Measurements from ENCODE around the gene AGAP3. TPM values are rescaled to one million over a fixed set of nuclear protein-coding genes. Genes with fewer than 3 reads are reported as not detected.

AGAP3 gene
- total RNA-seq, 1 experiment from 2014 or later, result 70.2 TPM

DNA sequence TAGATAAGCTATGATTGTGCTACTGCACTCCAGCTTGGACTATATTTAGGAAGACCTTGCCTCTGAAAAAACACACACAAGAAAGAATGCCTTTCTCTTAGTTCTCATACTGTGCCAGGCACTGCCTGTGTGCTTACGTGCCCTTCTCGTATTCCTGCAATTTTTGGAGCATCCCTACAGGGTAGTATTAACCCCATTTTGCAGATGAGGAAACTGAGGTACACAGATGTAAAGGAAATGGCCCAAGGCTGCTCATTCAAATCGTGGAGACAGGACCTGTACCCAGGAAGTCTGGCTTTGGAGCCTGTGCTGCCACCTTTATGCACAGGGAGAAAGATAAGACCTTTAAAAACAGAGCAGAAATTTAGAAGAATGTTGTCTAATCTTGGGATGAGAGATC, 16.7 kb downstream of the AGAP3 start:
- Histone ChIP-seq H3K36me3 (ENCODE audit: control insufficient read depth, insufficient read depth, low read length) (no peaks in the 10 kb centered on the region), H3K4me1 (no peaks in the 10 kb centered on the region), H3K27me3 (replicated peaks; ENCODE audit: control insufficient read depth, insufficient read depth, low read length) (no peaks in the 10 kb centered on the region), H3K9me3 (no peaks in the 10 kb centered on the region), H3K4me3 (ENCODE audit: low read depth, low read length) (no peak overlapping the region)
- no peaks in the 10 kb centered on the region for H3K9me3 Mint-ChIP-seq (ENCODE audit: unreplicated experiment)
- no peak overlapping the region for H3K4me3 Mint-ChIP-seq (ENCODE audit: unreplicated experiment)
- DNase-seq, result no peak
- no peaks in the 10 kb centered on the region for H3K27me3 Mint-ChIP-seq (ENCODE audit: insufficient read depth, unreplicated experiment)
- no TSS peak for BruUV-seq (replicated peaks)
- H3K36me3 Mint-ChIP-seq (ENCODE audit: insufficient read depth, unreplicated experiment), result no peaks in the 10 kb centered on the region
- TF ChIP-seq, protein P1, sequence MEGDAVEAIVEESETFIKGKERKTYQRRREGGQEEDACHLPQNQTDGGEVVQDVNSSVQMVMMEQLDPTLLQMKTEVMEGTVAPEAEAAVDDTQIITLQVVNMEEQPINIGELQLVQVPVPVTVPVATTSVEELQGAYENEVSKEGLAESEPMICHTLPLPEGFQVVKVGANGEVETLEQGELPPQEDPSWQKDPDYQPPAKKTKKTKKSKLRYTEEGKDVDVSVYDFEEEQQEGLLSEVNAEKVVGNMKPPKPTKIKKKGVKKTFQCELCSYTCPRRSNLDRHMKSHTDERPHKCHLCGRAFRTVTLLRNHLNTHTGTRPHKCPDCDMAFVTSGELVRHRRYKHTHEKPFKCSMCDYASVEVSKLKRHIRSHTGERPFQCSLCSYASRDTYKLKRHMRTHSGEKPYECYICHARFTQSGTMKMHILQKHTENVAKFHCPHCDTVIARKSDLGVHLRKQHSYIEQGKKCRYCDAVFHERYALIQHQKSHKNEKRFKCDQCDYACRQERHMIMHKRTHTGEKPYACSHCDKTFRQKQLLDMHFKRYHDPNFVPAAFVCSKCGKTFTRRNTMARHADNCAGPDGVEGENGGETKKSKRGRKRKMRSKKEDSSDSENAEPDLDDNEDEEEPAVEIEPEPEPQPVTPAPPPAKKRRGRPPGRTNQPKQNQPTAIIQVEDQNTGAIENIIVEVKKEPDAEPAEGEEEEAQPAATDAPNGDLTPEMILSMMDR (IDR thresholded peaks at IDR 0.05; ENCODE audit: insufficient read depth in 1 of 2, low read depth in 1 of 2, low read length in 1 of 2, severe bottlenecking in 1 of 2, unreplicated experiment in 1 of 2), result no peak
- ChIA-PET CTCF (no interaction called here), POLR2A (no interaction called here)
- H3K4me1 Mint-ChIP-seq (ENCODE audit: low read depth, unreplicated experiment), result no peaks in the 10 kb centered on the region
- H3K27ac Mint-ChIP-seq (ENCODE audit: unreplicated experiment), result no peak overlapping the region
- intact Hi-C loops (cut with micrococcal nuclease; ENCODE audit: unreplicated experiment), result no loop called here

GRCh38 chr7:151103973-151104372, 17.7 kb downstream of the AGAP3 start:
- ChIA-PET POLR2A (no interaction called here), CTCF (interaction anchor here (0.6 kb wide), 1 partner anchor 118 kb away, joined by 4 read pairs; no protein-coding TSS in a partner anchor)
- TF ChIP-seq, protein P1 (IDR thresholded peaks at IDR 0.05; ENCODE audit: insufficient read depth in 1 of 2, low read depth in 1 of 2, low read length in 1 of 2, severe bottlenecking in 1 of 2, unreplicated experiment in 1 of 2), result no peak
- Mint-ChIP-seq H3K9me3 (ENCODE audit: unreplicated experiment) (no peaks in the 10 kb centered on the region), H3K36me3 (ENCODE audit: insufficient read depth, unreplicated experiment) (no peaks in the 10 kb centered on the region), H3K4me1 (ENCODE audit: low read depth, unreplicated experiment) (no peaks in the 10 kb centered on the region), H3K4me3 (ENCODE audit: unreplicated experiment) (no peak overlapping the region), H3K27ac (ENCODE audit: unreplicated experiment) (no peak overlapping the region), H3K27me3 (ENCODE audit: insufficient read depth, unreplicated experiment) (no peaks in the 10 kb centered on the region)
- no peak for DNase-seq
- no TSS peak for BruUV-seq (replicated peaks)
- intact Hi-C loops (cut with micrococcal nuclease; ENCODE audit: unreplicated experiment), result no loop called here
- Histone ChIP-seq H3K4me3 (ENCODE audit: low read depth, low read length) (no peak overlapping the region), H3K4me1 (no peaks in the 10 kb centered on the region), H3K9me3 (no peaks in the 10 kb centered on the region), H3K27me3 (replicated peaks; ENCODE audit: control insufficient read depth, insufficient read depth, low read length) (no peaks in the 10 kb centered on the region), H3K36me3 (ENCODE audit: control insufficient read depth, insufficient read depth, low read length) (no peaks in the 10 kb centered on the region)

DNA sequence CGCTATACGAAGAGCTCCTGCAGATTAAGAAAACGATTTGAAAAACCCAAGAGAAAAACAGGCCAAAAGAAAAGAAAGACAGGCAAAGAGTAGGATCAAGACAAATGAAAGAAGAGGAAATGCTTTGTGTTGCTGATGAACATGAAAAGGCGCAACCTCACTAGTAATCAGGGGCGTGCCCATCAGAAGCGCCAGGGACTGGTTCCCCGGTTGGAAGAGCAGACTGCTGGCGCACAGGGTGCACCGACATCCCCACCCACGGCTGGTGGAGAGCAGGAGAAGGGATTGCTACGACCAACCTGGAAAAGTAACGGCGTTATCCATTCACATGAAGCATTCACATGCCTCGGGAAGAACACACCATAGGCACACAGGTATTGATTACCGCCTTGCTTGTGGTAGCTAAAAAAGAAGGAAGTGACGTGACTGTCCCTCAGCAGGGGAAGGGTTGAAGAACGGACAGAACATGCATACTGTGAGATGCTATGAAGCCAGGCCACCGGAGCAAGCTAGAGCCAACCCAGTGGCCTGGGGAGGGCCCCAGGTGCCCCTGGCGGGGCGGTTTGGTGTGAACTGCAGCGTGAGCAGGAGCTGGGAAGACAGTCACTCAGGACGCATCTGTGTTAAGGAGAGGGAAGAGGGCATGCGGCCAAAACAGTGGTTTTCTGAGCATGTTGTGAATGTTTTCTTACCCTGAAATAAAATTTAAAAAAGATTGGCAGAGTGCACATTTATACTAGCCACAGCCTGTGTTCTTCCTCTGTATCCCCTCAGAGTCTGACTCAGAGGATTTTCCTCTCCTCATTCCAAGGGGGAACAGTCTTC, 18.3 kb downstream of the AGAP3 start:
- TF ChIP-seq, protein P1 (IDR thresholded peaks at IDR 0.05; ENCODE audit: insufficient read depth in 1 of 2, low read depth in 1 of 2, low read length in 1 of 2, severe bottlenecking in 1 of 2, unreplicated experiment in 1 of 2), result no peak
- H3K27me3 Mint-ChIP-seq (ENCODE audit: insufficient read depth, unreplicated experiment), result no peaks in the 10 kb centered on the region
- no TSS peak for BruUV-seq (replicated peaks)
- peaks cover 6% of the 10 kb centered on the region for H3K36me3 Mint-ChIP-seq (ENCODE audit: insufficient read depth, unreplicated experiment)
- H3K9me3 ChIP-seq, result no peaks in the 10 kb centered on the region
- no peaks in the 10 kb centered on the region for H3K4me1 ChIP-seq
- ChIA-PET POLR2A (interaction anchor here (0.6 kb wide), 1 partner anchor 43 kb away, joined by 4 read pairs; no protein-coding TSS in a partner anchor), CTCF (interaction anchor here (0.6 to 0.9 kb wide), 3 partner anchors 117 to 256 kb away, joined by 4 read pairs; no protein-coding TSS in a partner anchor)
- intact Hi-C loops (cut with micrococcal nuclease; ENCODE audit: unreplicated experiment), result no loop called here
- no peaks in the 10 kb centered on the region for H3K27me3 ChIP-seq (replicated peaks; ENCODE audit: control insufficient read depth, insufficient read depth, low read length)
- no peaks in the 10 kb centered on the region for H3K9me3 Mint-ChIP-seq (ENCODE audit: unreplicated experiment)
- no peak overlapping the region for H3K27ac Mint-ChIP-seq (ENCODE audit: unreplicated experiment)
- H3K4me3 ChIP-seq (ENCODE audit: low read depth, low read length), result no peak overlapping the region
- no peak overlapping the region for H3K4me3 Mint-ChIP-seq (ENCODE audit: unreplicated experiment)
- DNase-seq, result no peak
- H3K36me3 ChIP-seq (ENCODE audit: control insufficient read depth, insufficient read depth, low read length), result no peaks in the 10 kb centered on the region
- peaks cover 6% of the 10 kb centered on the region for H3K4me1 Mint-ChIP-seq (ENCODE audit: low read depth, unreplicated experiment)

All from Caco-2 (cell line).